GM12865 (cell line): ENCODE measurements around the gene ZDHHC9.

Source experiments
- DNase-seq: peaks from one replicate; pipeline ENCODE4 v3.0.0; 2010; ENCODE audit warnings: low read depth
- H3K4me3 ChIP-seq: 2 replicates; pipeline ENCODE4 v1.5.1; 2011; ENCODE audit warnings: mild to moderate bottlenecking, low read depth, low read length, control low read depth
- CTCF ChIP-seq: IDR thresholded peaks from 2 replicates; pipeline ENCODE4 v1.5.1; 2011; ENCODE audit warnings: low read length, control low read depth, low read depth, inconsistent platforms; ENCODE audit not compliant: insufficient read depth; ENCODE audit errors: missing control alignments

The ZDHHC9 gene

DNA sequence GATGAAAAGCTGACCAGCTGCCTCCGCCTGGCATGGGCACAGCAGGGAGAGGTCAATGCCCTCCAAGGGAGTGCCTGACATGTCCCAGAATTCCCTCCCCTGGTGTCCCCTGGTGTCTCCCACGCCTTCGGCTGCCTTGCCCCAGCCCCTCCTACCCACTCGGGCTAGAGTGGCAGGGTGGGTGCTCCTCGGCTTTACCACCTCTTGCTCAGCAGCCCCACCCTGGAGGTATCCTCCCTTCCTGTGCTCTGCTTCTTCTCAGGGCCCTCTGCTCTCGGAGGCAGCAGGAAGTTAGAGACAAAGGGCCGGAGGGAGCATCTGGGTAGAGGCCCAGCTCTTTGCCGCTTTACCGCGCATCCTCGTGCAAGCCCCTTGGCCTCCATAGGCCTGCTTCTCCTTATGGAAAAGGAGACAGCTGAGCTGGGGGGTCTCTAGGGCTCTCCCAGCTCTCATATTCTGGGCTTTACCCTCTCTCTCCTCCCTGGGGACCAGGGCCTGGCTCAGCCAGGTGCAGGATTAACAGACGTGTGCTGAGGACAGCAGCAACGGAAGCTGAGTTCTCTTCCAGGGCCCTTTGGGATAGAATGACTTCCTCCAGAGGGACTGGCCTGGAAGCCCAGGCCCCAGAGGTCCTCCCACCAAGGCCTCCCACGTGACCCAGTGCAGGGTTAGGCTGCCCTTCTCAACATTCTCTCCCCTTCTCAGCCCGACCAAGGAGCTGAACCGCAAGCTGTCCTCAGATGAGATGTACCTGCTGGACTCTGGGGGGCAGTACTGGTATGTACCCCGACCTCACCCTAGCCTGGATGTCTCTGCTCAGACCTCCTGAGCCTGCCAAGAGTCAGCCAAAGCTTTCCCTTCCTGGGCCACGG, 87.7 kb downstream of the ZDHHC9 start:
- H3K4me3 ChIP-seq, result no peak overlapping the region
- DNase-seq, result peak; percentile 55
- TF ChIP-seq CTCF, result peak; percentile 36

DNA sequence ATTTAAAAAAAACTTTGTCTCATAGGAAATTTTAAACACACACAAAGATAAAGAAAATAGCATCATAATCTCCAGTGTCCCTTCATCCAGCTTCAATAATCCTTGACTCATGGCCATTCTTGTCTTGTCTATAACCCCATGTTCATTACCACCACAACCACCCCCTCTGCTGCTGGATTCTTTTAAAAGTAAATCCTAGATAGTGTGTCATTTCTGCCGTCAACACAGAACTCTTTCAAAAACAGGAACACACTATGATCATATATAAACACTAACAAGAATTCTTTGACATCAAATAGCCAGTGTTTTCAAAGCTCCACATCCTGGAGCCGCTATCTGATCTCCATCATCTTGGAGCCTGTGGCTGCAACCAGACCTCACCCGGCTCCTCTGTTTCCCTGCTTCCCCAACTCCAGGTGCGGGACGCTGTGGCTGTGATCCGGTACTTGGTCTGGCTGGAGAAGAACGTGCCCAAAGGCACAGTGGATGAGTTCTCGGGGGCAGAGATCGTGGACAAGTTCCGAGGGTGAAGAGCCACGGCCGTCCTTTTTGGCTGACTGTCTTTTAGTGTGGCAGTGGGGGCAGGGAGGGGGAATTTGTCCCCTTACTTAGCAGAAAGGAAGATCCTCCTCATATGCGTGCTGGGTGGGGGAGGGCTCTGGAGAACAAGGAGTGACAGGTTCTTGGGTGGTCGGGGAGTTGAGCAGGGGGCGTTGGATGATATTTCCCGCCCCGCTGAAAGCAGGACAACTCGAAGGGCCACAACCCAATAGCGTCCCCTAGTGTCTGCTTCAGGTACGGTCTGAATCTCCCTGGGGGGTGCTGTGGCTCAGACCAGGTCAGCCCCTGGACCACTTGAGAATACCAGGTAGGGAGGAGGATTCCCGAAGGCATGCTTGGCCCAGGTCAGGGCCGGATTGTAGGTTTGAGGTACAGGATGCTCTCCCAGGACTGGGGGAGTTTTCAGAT, 89.3 kb downstream of the ZDHHC9 start:
- no peak for DNase-seq
- H3K4me3 ChIP-seq, result no peak overlapping the region
- TF ChIP-seq CTCF, result peak; percentile 59
